NT2/D1 (cell line): Measurements from ENCODE around the gene CPEB1.

Experiments
- SUZ12 ChIP-seq: IDR thresholded peaks from 2 replicates; pipeline ENCODE4 v1.6.1; 2011; ENCODE audit not compliant: insufficient read length, insufficient read depth; ENCODE audit errors: extremely low read depth
- YY1 ChIP-seq: IDR thresholded peaks from 2 replicates; pipeline ENCODE4 v1.6.1; 2011; ENCODE audit not compliant: insufficient read length, insufficient read depth
- ZNF274 ChIP-seq: IDR thresholded peaks from 2 replicates; pipeline ENCODE4 v1.6.1; 2011; ENCODE audit warnings: mild to moderate bottlenecking, low read depth, low read length

DNA sequence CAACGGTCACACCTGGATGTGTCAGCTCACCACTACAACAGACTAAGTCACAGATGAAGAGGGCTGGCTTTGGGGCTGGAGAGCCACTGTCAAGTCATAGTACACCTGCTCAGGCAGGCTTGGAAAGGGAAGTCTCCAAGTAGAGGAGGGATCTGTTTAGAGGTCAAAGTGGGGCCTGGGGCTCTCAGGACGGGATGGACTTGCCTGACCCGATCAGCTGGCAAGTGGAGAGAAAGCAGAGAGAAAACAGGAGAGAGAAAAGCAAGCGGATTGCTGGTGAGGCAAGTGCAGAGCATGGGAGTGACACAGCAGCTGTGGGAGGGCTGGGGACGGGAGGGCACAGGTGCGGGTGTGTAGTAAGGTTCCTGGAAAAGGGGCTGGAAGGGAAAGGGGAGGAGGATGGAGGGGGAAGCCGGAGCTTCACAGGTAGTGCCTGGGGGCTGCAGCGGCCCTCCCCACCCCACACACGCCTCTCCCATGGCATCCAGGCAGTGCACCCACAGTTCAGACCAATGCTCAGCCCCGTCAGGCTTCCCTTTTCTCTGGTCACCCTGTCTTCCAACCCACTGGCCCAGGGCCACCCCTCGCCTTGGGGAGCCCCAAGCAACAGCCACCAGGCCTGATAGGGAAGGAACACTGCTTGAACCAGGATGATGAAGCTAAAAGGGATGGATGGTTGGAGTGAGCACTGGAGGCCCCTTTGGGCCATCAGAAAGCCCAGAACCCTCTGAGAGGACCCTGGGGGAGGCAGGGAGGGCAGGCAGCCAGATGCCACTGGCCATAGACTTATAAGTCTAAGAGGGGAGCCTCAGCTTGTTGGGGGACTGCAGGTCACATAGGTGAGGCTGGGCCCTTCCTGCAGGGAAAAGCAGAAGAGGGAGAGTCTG, 115.4 kb downstream of the CPEB1 start:
- TF ChIP-seq YY1 (no peak), ZNF274 (no peak), SUZ12 (no peak)
